Loucy (cell line): ENCODE results near the gene ANO6.

Experiments used
- H2AFZ ChIP-seq: fragments of 200-600 bp; sonication (generic); 2 replicates; pipeline ENCODE4 v1.6.0; 2016; ENCODE audit warnings: antibody characterized with exemption, mild to moderate bottlenecking, low read length, moderate library complexity
- H3F3A ChIP-seq: fragments of 200-600 bp; 2 replicates; pipeline ENCODE4 v1.6.0; 2016; ENCODE audit warnings: antibody characterized with exemption, low read depth, mild to moderate bottlenecking
- H3K27me3 ChIP-seq: fragments of 200-600 bp; sonication (generic); 2 replicates; pipeline ENCODE4 v1.6.1; 2014; ENCODE audit warnings: low read length, mild to moderate bottlenecking; ENCODE audit not compliant: insufficient read depth, poor library complexity, severe bottlenecking
- H3K36me3 ChIP-seq: fragments of 200-600 bp; sonication (generic); 2 replicates; pipeline ENCODE4 v1.6.1; 2016; ENCODE audit warnings: low read length; ENCODE audit not compliant: insufficient read depth
- H3K4me1 ChIP-seq: fragments of 200-600 bp; sonication (generic); 2 replicates; pipeline ENCODE4 v1.5.1; 2014; ENCODE audit warnings: low read length, mild to moderate bottlenecking; ENCODE audit not compliant: insufficient read depth, poor library complexity, severe bottlenecking
- H3K4me2 ChIP-seq: fragments of 200-600 bp; sonication (generic); 2 replicates; pipeline ENCODE4 v1.6.0; 2014; ENCODE audit warnings: antibody characterized with exemption, low read length, low read depth, mild to moderate bottlenecking; ENCODE audit not compliant: poor library complexity, severe bottlenecking
- H3K4me3 ChIP-seq: fragments of 200-600 bp; sonication (generic); 2 replicates; pipeline ENCODE4 v1.5.1; 2014; ENCODE audit warnings: low read length, mild to moderate bottlenecking, mixed read lengths; ENCODE audit not compliant: poor library complexity, severe bottlenecking
- H3K79me2 ChIP-seq: fragments of 200-600 bp; sonication (generic); 2 replicates; pipeline ENCODE4 v1.6.1; 2014; ENCODE audit warnings: low read length; ENCODE audit not compliant: insufficient read depth
- H3K9ac ChIP-seq: fragments of 200-600 bp; sonication (generic); 2 replicates; pipeline ENCODE4 v1.6.0; 2014; ENCODE audit warnings: mild to moderate bottlenecking, low read depth, low read length, moderate library complexity; ENCODE audit not compliant: poor library complexity, severe bottlenecking
- H3K9me2 ChIP-seq: fragments of 200-600 bp; sonication (generic); replicated peaks from 2 replicates; pipeline ENCODE4 v1.6.1; 2016; ENCODE audit warnings: low read depth, low read length, mixed read lengths
- H3K9me3 ChIP-seq: fragments of 200-600 bp; sonication (generic); 2 replicates; pipeline ENCODE4 v1.6.1; 2014; ENCODE audit warnings: mild to moderate bottlenecking, antibody characterized with exemption, low read length, low read depth; ENCODE audit not compliant: insufficient read depth
- H4K20me1 ChIP-seq: fragments of 200-600 bp; sonication (generic); 2 replicates; pipeline ENCODE4 v1.6.0; 2014; ENCODE audit warnings: antibody characterized with exemption, low read length, mild to moderate bottlenecking; ENCODE audit not compliant: insufficient read depth, poor library complexity, severe bottlenecking
- EZH2phosphoT487 ChIP-seq: fragments of 200-600 bp; IDR thresholded peaks from 2 replicates; pipeline ENCODE4 v1.6.1; 2018; ENCODE audit warnings: antibody characterized with exemption, mild to moderate bottlenecking, moderate library complexity, borderline replicate concordance
- TF ChIP-seq, protein P1 (sequence below): fragments of 200-600 bp; sonication (generic); conservative IDR thresholded peaks from 2 replicates; pipeline ENCODE4 v1.5.1; 2014; ENCODE audit warnings: mild to moderate bottlenecking, antibody characterized with exemption, low read length

Gene ANO6

GRCh38 chr12:45458238-45458637, 242.3 kb downstream of the ANO6 start:
- no peak overlapping the region for H2AFZ ChIP-seq
- H4K20me1 ChIP-seq = no peaks in the 10 kb centered on the region
- no peak overlapping the region for H3K4me3 ChIP-seq
- H3K4me2 ChIP-seq = no peak overlapping the region
- H3K79me2 ChIP-seq = no peaks in the 10 kb centered on the region
- no peaks in the 10 kb centered on the region for H3K4me1 ChIP-seq
- H3F3A ChIP-seq = no peaks in the 10 kb centered on the region
- no peaks in the 10 kb centered on the region for H3K36me3 ChIP-seq
- H3K9me2 ChIP-seq = no peaks in the 10 kb centered on the region
- no peaks in the 10 kb centered on the region for H3K27me3 ChIP-seq
- H3K9me3 ChIP-seq = no peaks in the 10 kb centered on the region
- no peak overlapping the region for H3K9ac ChIP-seq
- TF ChIP-seq EZH2phosphoT487 = no peak
- TF ChIP-seq, protein P1, sequence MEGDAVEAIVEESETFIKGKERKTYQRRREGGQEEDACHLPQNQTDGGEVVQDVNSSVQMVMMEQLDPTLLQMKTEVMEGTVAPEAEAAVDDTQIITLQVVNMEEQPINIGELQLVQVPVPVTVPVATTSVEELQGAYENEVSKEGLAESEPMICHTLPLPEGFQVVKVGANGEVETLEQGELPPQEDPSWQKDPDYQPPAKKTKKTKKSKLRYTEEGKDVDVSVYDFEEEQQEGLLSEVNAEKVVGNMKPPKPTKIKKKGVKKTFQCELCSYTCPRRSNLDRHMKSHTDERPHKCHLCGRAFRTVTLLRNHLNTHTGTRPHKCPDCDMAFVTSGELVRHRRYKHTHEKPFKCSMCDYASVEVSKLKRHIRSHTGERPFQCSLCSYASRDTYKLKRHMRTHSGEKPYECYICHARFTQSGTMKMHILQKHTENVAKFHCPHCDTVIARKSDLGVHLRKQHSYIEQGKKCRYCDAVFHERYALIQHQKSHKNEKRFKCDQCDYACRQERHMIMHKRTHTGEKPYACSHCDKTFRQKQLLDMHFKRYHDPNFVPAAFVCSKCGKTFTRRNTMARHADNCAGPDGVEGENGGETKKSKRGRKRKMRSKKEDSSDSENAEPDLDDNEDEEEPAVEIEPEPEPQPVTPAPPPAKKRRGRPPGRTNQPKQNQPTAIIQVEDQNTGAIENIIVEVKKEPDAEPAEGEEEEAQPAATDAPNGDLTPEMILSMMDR = no peak

DNA sequence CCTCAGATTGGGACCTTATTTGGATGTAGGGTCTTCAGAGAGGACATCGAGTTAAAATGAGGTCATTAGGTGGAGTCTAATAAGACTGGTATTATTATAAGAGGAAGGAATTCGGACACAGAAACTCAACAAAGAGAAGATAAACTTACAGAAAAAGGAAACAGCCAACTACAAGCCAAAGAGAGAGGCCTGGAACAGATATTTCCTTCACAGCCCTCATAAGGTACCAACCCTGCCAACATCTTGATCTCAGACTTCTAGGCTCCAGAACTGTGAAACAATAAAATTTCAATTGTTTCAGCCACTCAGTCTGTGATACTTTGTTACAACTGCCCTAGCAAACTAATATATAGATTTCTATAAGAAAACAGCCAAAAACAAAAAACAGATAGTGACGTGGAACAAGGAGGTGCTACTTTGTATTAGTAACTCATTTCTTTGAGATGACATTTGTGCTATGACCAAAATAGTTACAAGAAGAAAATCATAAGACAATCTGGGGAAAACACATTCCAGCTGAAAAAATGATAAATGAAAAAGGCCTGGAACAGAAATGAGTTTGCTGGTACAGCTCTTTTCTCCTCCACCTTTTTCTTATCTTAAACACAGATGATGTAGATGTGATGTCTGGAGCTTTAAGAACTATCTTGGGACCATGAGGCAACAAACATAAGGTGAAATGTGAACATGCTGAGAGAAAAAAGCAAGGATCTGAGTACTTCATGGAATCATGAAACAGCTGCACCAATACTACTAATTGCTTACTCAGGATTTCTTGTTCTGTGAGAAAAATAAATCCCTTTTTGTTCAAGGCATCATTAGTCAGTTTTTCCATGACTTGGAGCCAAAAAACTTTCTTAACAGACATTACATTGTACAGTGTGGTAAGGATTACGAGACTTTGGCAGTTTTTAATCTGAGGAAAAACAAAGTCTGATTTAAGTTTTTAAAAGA, 243.2 kb downstream of the ANO6 start:
- Histone ChIP-seq H3F3A (no peaks in the 10 kb centered on the region), H3K9me2 (no peaks in the 10 kb centered on the region), H3K4me1 (no peaks in the 10 kb centered on the region), H3K9me3 (no peaks in the 10 kb centered on the region), H3K4me3 (no peak overlapping the region), H3K36me3 (no peaks in the 10 kb centered on the region), H3K9ac (no peak overlapping the region), H3K79me2 (no peaks in the 10 kb centered on the region), H4K20me1 (no peaks in the 10 kb centered on the region), H3K4me2 (no peak overlapping the region), H2AFZ (no peak overlapping the region), H3K27me3 (no peaks in the 10 kb centered on the region)
- TF ChIP-seq EZH2phosphoT487 = no peak
- TF ChIP-seq, protein P1 = no peak

DNA sequence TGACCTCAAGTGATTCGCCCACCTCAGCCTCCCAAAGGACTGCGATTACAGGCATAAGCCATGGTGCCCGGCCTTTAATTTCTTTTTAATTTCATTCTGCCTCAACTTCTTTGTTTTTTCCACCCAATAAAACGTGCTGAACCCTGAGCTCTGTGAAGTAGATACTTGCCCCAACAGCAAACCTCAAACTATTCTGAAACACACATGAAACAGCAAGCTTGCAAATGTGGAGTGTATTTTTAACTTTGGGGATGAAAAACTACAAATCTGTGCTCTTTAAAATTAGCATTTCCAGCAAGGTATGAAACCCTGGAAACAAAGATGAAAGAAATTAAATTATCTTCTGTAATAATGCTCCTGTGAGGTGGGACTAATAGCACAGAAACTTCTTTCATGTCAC, 246.6 kb downstream of the ANO6 start:
- Histone ChIP-seq H2AFZ (no peak overlapping the region), H3K79me2 (no peaks in the 10 kb centered on the region), H3K9me3 (no peaks in the 10 kb centered on the region), H3K9me2 (no peaks in the 10 kb centered on the region), H3K4me2 (no peak overlapping the region), H3F3A (no peaks in the 10 kb centered on the region), H3K36me3 (no peaks in the 10 kb centered on the region), H3K9ac (no peak overlapping the region), H3K4me3 (no peak overlapping the region), H3K4me1 (no peaks in the 10 kb centered on the region), H3K27me3 (no peaks in the 10 kb centered on the region), H4K20me1 (no peaks in the 10 kb centered on the region)
- TF ChIP-seq, protein P1 = no peak
- no peak for TF ChIP-seq EZH2phosphoT487
